GM12874 (cell line): ENCODE results near the gene UGCG.

Source experiments
- CTCF ChIP-seq: IDR thresholded peaks from 2 replicates; pipeline ENCODE4 v1.5.1; 2011; ENCODE audit warnings: low read depth, mild to moderate bottlenecking, control low read depth, low read length, moderate library complexity; ENCODE audit not compliant: insufficient read depth

The UGCG gene

GRCh38 chr9:111925017-111925770 is 28.6 kb downstream of the UGCG start:
- no peak for TF ChIP-seq CTCF

DNA sequence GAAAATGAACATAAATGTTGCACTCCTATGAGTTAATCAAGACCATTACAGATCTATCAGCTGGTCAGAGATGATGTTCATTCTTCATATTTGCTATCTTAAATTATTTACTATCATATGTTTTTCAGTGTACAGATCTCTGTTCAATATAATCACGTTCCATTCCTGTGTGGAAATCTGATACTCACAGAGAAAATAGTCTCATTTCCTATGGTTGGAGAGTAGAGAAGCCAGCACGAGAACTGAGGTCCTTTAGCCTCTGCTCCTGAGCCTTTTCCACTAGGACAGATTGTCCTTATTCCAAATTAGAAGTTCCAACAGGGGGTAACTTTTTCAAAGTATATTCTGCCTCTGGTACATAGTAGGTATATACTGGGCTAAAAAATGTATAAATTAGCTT is 29.2 kb downstream of the UGCG start:
- no peak for TF ChIP-seq CTCF

GRCh38 chr9:111926421-111926875 is 29.8 kb downstream of the UGCG start:
- TF ChIP-seq CTCF = no peak

- TF ChIP-seq CTCF = no peak
These were observed 31.7 kb downstream of the UGCG start for GRCh38 chr9:111928359-111928720.

GRCh38 chr9:111934747-111935146 is 38.1 kb downstream of the UGCG start:
- TF ChIP-seq CTCF = no peak

DNA sequence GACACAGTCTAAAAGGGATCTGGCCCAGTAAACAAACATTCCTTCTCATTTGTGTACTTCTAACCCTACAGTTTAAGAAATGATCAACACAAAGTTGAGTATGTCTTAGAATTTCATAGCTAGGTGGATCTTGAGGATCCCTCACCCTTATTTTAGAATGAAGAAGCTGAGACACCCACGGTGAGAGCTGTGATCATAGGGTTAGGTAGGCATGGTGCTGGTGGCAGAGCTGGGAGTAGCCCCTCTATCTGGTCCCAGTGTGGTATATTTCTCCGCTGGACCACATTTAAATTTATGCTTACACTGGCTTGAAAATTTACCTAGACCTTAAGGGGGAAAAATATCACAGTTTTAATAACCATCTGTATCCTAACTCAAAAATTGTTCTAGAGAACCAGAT is 39.8 kb downstream of the UGCG start:
- no peak for TF ChIP-seq CTCF

- no peak for TF ChIP-seq CTCF
These were observed 40.7 kb downstream of the UGCG start for GRCh38 chr9:111937301-111937700.
